Amniotic epithelial cell (primary cell): ENCODE results near the gene ERO1B.

Experiments used
- DNase-seq: peaks from one replicate; pipeline ENCODE4 v3.0.0-alpha.2; 2010; ENCODE audit warnings: low read depth

Gene ERO1B

GRCh38 chr1:236301080-236301957 is 19.6 kb upstream of the ERO1B start:
- DNase-seq, result no peak

GRCh38 chr1:236297161-236297560 is 15.4 kb upstream of the ERO1B start:
- no peak for DNase-seq

DNA sequence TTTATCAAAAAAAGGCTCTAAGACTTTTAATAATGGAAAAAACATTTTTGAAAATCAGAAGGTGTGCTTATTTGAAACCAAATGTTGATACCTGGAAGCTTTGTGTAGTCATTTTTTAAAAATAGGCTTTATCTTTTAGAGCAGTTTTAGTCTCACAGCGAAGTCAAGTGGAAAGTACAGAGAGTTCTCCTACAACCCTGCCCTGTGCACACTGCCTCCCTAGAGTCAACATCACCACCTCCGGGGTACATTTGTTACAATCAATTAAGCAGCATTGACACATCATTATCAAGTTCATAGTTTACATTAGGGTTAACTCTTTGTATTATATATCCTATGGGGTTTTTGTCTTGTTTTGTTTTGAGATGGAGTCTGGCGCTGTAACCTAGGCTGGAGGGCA is 10.7 kb upstream of the ERO1B start:
- DNase-seq, result no peak

GRCh38 chr1:236289492-236290131 is 7.9 kb upstream of the ERO1B start:
- DNase-seq, result no peak

DNA sequence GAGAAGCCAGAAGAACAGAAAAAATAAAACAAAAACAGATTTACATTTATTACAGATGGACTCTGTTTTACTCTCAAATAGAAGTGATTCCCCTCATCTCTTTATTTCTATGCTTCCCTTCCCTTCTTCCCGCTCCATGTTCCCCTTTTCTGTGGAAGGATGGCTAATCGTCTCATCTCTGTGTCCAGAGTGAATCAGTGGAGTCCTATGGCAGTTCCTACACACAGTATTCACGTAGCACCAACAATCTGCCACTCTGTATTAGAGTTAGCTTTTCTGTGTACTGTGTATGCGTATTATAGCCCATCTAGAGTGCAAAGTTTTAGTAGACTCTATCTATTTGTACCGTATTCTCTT is 6.8 kb upstream of the ERO1B start:
- DNase-seq, result no peak

DNA sequence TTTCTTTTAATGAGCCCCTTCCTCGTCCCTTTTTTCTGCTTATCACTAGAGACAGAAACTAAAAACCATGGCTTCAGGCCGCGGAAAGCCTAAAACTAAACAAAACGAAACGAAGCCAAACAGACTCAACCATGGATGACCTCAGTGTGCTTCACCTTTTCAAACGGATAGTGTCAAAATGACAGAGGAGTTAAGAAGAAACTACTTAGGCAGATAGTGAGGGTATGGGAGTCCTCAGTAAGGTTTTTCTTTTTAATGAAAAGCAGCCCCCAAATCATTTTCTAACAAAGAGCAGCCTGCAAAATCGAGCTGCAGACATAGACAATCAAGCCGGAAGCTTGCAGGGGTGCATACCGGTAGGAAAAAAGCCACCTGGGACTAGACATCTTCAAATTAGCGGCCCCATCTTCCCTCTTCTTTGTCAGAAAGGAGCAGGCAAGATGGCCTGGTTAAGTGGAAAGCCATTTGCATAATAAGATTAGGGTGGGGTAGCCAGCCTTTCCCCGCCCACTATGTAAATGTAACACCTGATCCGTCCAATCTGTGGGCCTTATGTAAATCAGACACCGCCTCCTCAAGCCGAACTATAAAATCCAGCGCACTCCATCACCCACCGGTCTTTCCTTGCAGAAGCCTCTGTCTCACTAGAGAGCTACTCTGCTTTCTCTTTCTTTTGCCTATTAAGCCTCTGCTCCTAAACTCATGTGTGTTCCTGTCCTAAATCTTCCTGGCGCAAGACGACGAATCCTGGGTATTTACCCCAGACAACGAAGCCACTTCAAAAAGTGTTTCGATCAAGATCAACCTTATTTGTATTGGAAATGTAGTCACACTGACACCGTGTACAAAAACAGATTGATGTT is 6.2 kb upstream of the ERO1B start:
- DNase-seq, result no peak

GRCh38 chr1:236287356-236287755 is 5.6 kb upstream of the ERO1B start:
- DNase-seq, result no peak

- no peak for DNase-seq
These were observed 2.5 kb upstream of the ERO1B start for GRCh38 chr1:236284291-236284721.

- DNase-seq, result no peak
These were observed 961 bp upstream of the ERO1B start for GRCh38 chr1:236282719-236283118.

GRCh38 chr1:236282425-236282716 is 613 bp upstream of the ERO1B start:
- peak; percentile 1 for DNase-seq

- peak; percentile 15 for DNase-seq
These were observed 532 bp downstream of the ERO1B start for GRCh38 chr1:236281198-236281653.

- DNase-seq, result no peak
These were observed 1.1 kb downstream of the ERO1B start for GRCh38 chr1:236280438-236281197.

DNA sequence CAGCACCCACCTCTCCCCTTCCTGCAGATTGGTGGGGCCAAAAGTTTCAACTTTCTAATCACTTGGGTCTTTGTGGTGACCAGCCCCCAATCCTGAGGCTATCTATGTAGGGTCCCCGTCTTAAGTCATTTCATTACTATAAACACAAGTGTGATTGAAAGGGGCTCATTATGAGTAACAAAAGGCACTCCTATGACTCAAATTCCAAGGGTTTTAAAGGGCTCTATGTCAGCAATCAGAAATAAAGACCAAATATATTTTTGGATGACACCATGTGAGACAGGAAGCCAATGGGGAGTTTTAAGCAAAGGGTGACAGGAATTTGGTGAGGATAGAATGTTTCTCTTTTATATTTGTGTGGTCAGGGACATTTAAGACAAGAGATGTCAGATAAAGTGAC is 6.2 kb downstream of the ERO1B start:
- no peak for DNase-seq

DNA sequence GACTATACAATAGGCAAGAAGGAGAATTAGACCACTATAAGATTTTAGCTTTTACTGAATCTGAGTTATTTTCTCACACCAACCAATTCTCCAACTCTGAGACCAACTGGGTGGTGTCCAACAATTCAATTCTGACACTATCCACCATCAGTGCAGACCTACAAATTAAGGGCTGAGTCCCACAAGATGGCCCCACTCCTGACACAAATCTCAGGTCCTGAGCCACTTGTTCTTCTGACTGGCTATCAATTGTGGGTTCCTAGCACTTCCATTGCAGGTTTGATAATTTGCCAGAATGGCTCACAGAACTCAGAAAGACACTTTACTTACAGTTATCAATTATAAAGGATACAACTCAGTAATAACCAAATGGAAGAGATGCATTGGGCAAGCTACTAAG is 6.7 kb downstream of the ERO1B start:
- no peak for DNase-seq

DNA sequence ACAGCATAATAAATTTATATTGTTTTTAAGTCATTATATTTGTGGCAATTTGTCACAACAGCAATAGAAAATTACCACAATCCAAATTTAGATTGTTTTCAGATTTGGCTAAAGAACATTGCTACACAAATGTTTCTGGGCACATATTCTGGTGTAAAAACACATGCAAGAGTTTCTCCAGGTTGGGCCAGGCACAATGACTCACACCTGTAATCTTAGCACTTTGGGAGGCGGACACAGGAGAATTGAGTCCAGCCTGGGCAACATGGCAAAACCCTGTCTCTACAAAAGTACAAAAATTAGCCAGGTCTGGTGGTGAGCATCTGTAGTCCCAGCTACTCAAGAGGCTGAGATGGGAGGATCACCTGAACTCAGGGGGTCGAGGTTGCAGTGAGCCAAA is 8.4 kb downstream of the ERO1B start:
- no peak for DNase-seq

GRCh38 chr1:236269439-236269838 is 12.3 kb downstream of the ERO1B start:
- DNase-seq, result no peak

DNA sequence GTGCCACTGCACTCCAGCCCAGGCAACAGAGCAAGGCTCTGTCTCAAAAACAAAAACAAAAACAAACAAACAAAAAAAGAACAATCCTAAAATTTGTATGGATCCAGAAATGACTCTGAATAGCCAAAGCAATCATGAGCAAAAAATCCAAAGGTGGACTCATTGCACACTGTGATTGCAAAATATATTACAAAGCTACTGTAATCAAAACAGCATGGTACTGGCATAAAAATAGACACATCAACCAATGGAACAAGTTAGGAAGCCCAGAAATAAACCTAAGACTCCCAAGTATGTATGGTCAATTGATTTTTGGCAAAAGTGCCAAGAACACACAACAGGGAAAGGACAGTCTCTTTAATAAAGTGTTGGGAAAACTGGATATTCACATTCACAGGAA is 19.9 kb downstream of the ERO1B start:
- no peak for DNase-seq

DNA sequence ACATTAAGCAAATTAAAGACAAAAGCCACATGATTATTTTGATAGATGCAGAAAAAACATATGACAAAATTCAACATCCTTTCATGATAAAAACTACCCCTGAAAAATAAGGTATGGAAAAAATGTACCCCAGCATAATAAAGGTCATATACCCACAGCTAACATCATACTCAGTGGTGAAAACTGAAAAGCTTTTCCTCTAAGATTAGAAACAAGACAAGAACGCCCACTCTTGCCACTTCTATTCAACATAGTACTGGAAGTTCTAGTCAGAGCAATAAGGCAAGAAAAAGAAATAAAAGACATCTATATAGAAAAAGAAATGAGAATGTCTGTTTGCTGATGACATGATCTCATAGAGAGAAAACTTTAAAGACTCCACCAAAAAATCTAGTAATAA is 20.7 kb downstream of the ERO1B start:
- DNase-seq, result no peak

- no peak for DNase-seq
These were observed 22.7 kb downstream of the ERO1B start for GRCh38 chr1:236259043-236259442.

DNA sequence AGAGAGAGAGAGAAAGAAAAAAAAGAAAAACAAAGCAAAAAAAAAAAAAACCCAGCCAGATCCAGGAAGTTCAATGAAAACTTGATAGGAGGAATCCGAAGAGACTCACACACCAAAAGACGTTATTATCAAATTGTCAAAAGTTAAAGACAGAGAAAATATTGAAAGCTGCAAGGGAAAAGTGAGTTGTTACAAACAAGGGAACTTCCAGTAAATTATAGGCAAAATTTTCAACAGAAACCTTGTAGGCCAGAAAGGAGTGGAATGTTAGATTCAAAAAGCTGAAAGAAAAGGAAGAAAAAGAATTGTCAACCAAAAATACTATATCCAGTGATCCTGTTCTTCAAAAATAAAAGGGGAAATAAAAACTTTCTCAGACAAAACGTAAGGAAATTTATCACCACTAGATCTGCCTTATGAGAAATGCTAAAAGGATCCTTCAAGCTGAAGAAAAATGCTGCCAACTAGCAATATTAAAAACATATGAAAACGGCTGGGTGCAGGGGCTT is 23.6 kb downstream of the ERO1B start:
- no peak for DNase-seq

DNA sequence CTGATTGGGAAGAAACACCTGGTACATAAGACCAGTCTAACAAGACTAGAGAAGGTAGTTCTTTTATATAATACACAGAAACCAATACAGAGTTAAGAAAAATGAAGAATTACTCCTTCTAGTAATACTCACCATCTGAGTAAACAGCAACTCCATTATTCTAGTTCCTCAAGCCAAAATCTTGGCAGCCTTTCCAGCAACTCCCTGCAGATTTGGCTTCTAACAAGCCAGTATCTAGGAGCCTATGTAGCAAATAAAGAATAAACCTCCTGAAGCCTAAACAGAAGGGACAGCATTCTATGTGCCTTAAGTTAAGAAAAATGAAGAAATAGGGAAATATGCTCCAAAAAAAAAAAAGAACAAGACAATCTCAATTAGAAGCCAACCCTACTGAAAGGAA is 24.5 kb downstream of the ERO1B start:
- no peak for DNase-seq
